ENCODE results near the gene TLE2. TPM values are rescaled to one million over a fixed set of nuclear protein-coding genes. Genes with fewer than 3 reads are reported as not detected.

TLE2 gene
- total and polyA plus RNA-seq, 2 donors from 2014 or later = 28.2 to 76.6 TPM

GRCh38 chr19:2989236-2989946 lies 39.7 kb downstream of the TLE2 start:
- peaks cover 0 to 3% (median 0%) of the 10 kb centered on the region in 3 donors for H3K4me1 ChIP-seq (ENCODE audit: control insufficient read depth in 2 of 3, insufficient read depth in 2 of 3, low read depth in 1 of 3, low read length in 3 of 3)

GRCh38 chr19:2988568-2988967 lies 40.5 kb downstream of the TLE2 start:
- Histone ChIP-seq H3K4me1 (ENCODE audit: control insufficient read depth in 2 of 3, insufficient read depth in 2 of 3, low read depth in 1 of 3, low read length in 3 of 3) (peaks cover 0 to 7% (median 2%) of the 10 kb centered on the region in 3 donors), H3K9ac (ENCODE audit: low read length in 3 of 3) (no peak overlapping the region), H3K27ac (ENCODE audit: low read depth in 2 of 2, low read length in 2 of 2) (no peak overlapping the region), H3K4me3 (ENCODE audit: low read length in 3 of 3) (no peak overlapping the region), H3K36me3 (ENCODE audit: control insufficient read depth in 2 of 3, insufficient read depth in 3 of 3, low read length in 3 of 3) (no peaks in the 10 kb centered on the region), H3K9me3 (ENCODE audit: control insufficient read depth in 2 of 3, insufficient read depth in 1 of 3, low read length in 3 of 3) (no peaks in the 10 kb centered on the region), H3K27me3 (ENCODE audit: control insufficient read depth, insufficient read depth, low read length) (no peaks in the 10 kb centered on the region)
- FAIRE-seq = no peak
- intact Hi-C loops (cut with DNase I) = no loop called here
- no peak for TF ChIP-seq CTCF (IDR thresholded peaks at IDR 0.05; ENCODE audit: borderline replicate concordance, extremely low read depth, insufficient read depth)
- no peak for DNase-seq

More at GRCh38 chr19:2989236-2989946, 39.7 kb downstream of the TLE2 start:
- no peak overlapping the region for H3K9ac ChIP-seq (ENCODE audit: low read length in 3 of 3)
- no peak overlapping the region for H3K27ac ChIP-seq (ENCODE audit: low read depth in 2 of 2, low read length in 2 of 2)
- TF ChIP-seq CTCF (IDR thresholded peaks at IDR 0.05; ENCODE audit: borderline replicate concordance, extremely low read depth, insufficient read depth) = no peak
- H3K36me3 ChIP-seq (ENCODE audit: control insufficient read depth in 2 of 3, insufficient read depth in 3 of 3, low read length in 3 of 3) = no peaks in the 10 kb centered on the region
- no peaks in the 10 kb centered on the region for H3K9me3 ChIP-seq (ENCODE audit: control insufficient read depth in 2 of 3, insufficient read depth in 1 of 3, low read length in 3 of 3)
- H3K4me3 ChIP-seq (ENCODE audit: low read length in 3 of 3) = no peak overlapping the region
- intact Hi-C loops (cut with DNase I) = no loop called here
- DNase-seq (no peak), FAIRE-seq (no peak)
- H3K27me3 ChIP-seq (ENCODE audit: control insufficient read depth, insufficient read depth, low read length) = no peaks in the 10 kb centered on the region

GRCh38 chr19:2987797-2988196 lies 41.3 kb downstream of the TLE2 start:
- intact Hi-C loops (cut with DNase I) = no loop called here
- Histone ChIP-seq H3K36me3 (ENCODE audit: control insufficient read depth in 2 of 3, insufficient read depth in 3 of 3, low read length in 3 of 3) (no peaks in the 10 kb centered on the region), H3K27me3 (ENCODE audit: control insufficient read depth, insufficient read depth, low read length) (no peaks in the 10 kb centered on the region), H3K9ac (ENCODE audit: low read length in 3 of 3) (no peak overlapping the region), H3K4me3 (ENCODE audit: low read length in 3 of 3) (no peak overlapping the region), H3K27ac (ENCODE audit: low read depth in 2 of 2, low read length in 2 of 2) (no peak overlapping the region), H3K9me3 (ENCODE audit: control insufficient read depth in 2 of 3, insufficient read depth in 1 of 3, low read length in 3 of 3) (no peaks in the 10 kb centered on the region), H3K4me1 (ENCODE audit: control insufficient read depth in 2 of 3, insufficient read depth in 2 of 3, low read depth in 1 of 3, low read length in 3 of 3) (peaks cover 0 to 15% (median 8%) of the 10 kb centered on the region in 3 donors)
- DNase-seq = peak in 1 of 5 donors; percentile 55
- no peak for TF ChIP-seq CTCF (IDR thresholded peaks at IDR 0.05; ENCODE audit: borderline replicate concordance, extremely low read depth, insufficient read depth)
- no peak for FAIRE-seq
